GM21390 (cell line): ENCODE results near the gene ITSN2.

ENCODE experiments used
- ATAC-seq: cut with Tn5 transposase; IDR thresholded peaks from one replicate; pipeline ENCODE4 v1.9.1; 2021; ENCODE audit not compliant: unreplicated experiment

ITSN2 gene

GRCh38 chr2:24189551-24189950, 170.8 kb downstream of the ITSN2 start:
- ATAC-seq: no peak

- no peak for ATAC-seq
These were observed 176.8 kb downstream of the ITSN2 start for GRCh38 chr2:24183366-24184069.

GRCh38 chr2:24182507-24182906, 177.8 kb downstream of the ITSN2 start:
- no peak for ATAC-seq

- ATAC-seq: no peak
These were observed 178.5 kb downstream of the ITSN2 start for GRCh38 chr2:24181849-24182248.

GRCh38 chr2:24179683-24180082, 180.7 kb downstream of the ITSN2 start:
- no peak for ATAC-seq

- ATAC-seq: no peak
These were observed 184.0 kb downstream of the ITSN2 start for GRCh38 chr2:24176326-24176725.

- no peak for ATAC-seq
These were observed 184.6 kb downstream of the ITSN2 start for GRCh38 chr2:24175631-24176187.

GRCh38 chr2:24174851-24175277, 185.5 kb downstream of the ITSN2 start, which contains the start of gene FAM228A:
FAM228A (plus strand) TSS chr2:24175053; CDS start chr2:24175481, 428 bp downstream.
- no peak for ATAC-seq

- ATAC-seq: no peak
These were observed 191.3 kb downstream of the ITSN2 start for GRCh38 chr2:24169023-24169422.

- peak; percentile 66 for ATAC-seq
These were observed 195.8 kb downstream of the ITSN2 start for GRCh38 chr2:24164416-24164973.

- no peak for ATAC-seq
These were observed 196.7 kb downstream of the ITSN2 start for GRCh38 chr2:24163601-24164000.

- ATAC-seq: no peak
These were observed 197.2 kb downstream of the ITSN2 start for GRCh38 chr2:24163186-24163585.

- no peak for ATAC-seq
These were observed 197.8 kb downstream of the ITSN2 start for GRCh38 chr2:24162494-24162893.

- ATAC-seq: no peak
These were observed 199.6 kb downstream of the ITSN2 start for GRCh38 chr2:24160761-24161160.

GRCh38 chr2:24159708-24160107, 200.6 kb downstream of the ITSN2 start:
- ATAC-seq: no peak

GRCh38 chr2:24158131-24158530, 202.2 kb downstream of the ITSN2 start:
- no peak for ATAC-seq

GRCh38 chr2:24153478-24153877, 206.9 kb downstream of the ITSN2 start:
- ATAC-seq: no peak
